Measurements from ENCODE around the gene CCDC9B. TPM values are rescaled to one million over a fixed set of nuclear protein-coding genes. Genes with fewer than 3 reads are reported as not detected.

The CCDC9B gene
- total RNA-seq, 2 donors from 2014 or later: 30.1 to 57.1 TPM

- DNase-seq (ENCODE audit: low spot score) (no peak), ATAC-seq (ENCODE audit: insufficient number of reproducible peaks, low FRiP score, low read depth) (no peak)
- no peak overlapping the region for H3K4me3 ChIP-seq
- no peak for TF ChIP-seq CTCF (IDR thresholded peaks at IDR 0.05)
- no peaks in the 10 kb centered on the region for H3K36me3 ChIP-seq
- H3K27me3 ChIP-seq (replicated peaks; ENCODE audit: insufficient read depth): no peaks in the 10 kb centered on the region
- peaks cover 14 to 23% of the 10 kb centered on the region in 2 donors for H3K4me1 ChIP-seq (ENCODE audit: control insufficient read depth in 1 of 2, low read depth in 2 of 2)
- no peak overlapping the region for H3K27ac ChIP-seq
- no peaks in the 10 kb centered on the region for H3K9me3 ChIP-seq
Observed at GRCh38 chr15:40347559-40348473, 7.1 kb upstream of the CCDC9B start.

GRCh38 chr15:40346579-40347558 is 6.1 kb upstream of the CCDC9B start:
- no peak for TF ChIP-seq CTCF (IDR thresholded peaks at IDR 0.05)
- no peak for DNase-seq (ENCODE audit: low spot score)
- H3K27ac ChIP-seq: no peak overlapping the region
- no peak overlapping the region for H3K4me3 ChIP-seq
- H3K4me1 ChIP-seq (ENCODE audit: control insufficient read depth in 1 of 2, low read depth in 2 of 2): peaks cover 19 to 30% of the 10 kb centered on the region in 2 donors
- H3K36me3 ChIP-seq: no peaks in the 10 kb centered on the region
- no peaks in the 10 kb centered on the region for H3K27me3 ChIP-seq (replicated peaks; ENCODE audit: insufficient read depth)
- H3K9me3 ChIP-seq: no peaks in the 10 kb centered on the region
- no peak for ATAC-seq (ENCODE audit: insufficient number of reproducible peaks, low FRiP score, low read depth)

DNA sequence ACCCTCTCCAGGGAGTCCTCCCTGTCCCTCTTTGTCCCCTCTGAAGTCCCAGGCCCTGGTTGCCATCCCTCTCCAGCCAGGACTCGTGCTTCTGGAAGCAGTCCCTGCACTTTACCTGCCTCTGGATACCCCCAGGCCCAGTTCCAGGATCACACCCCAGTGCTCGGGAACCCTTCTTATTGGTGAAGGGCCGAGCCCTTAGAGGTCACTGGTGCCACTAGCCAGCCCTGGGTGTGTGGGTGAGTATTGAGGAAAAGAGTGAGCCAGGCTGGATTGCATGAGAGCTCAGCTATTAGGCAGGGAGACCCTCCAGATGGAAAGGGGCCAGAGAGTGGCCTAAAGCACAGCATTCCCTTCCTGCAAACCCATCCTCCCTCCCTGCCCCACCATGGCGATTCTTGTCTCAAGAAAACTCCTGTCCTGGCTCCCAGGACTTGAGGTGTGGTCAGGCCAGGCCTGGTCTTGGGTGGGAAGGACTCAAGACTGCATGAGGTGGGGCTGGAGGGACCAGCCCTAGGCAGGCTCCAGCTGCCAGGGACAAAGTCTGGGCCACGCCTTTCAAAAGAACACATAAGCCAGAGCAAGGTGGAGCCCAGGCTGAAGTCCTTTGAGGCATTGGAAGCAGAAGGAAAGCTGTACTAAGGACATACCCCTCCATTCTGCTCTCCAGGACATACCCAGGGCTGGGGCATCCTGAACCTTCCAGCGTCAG is 5.3 kb upstream of the CCDC9B start:
- ATAC-seq (ENCODE audit: insufficient number of reproducible peaks, low FRiP score, low read depth): no peak
- no peaks in the 10 kb centered on the region for H3K27me3 ChIP-seq (replicated peaks; ENCODE audit: insufficient read depth)
- H3K36me3 ChIP-seq: no peaks in the 10 kb centered on the region
- DNase-seq (ENCODE audit: low spot score): no peak
- H3K4me1 ChIP-seq (ENCODE audit: control insufficient read depth in 1 of 2, low read depth in 2 of 2): peaks cover 26 to 39% of the 10 kb centered on the region in 2 donors
- no peak overlapping the region for H3K4me3 ChIP-seq
- no peak for TF ChIP-seq CTCF (IDR thresholded peaks at IDR 0.05)
- no peaks in the 10 kb centered on the region for H3K9me3 ChIP-seq
- no peak overlapping the region for H3K27ac ChIP-seq

DNA sequence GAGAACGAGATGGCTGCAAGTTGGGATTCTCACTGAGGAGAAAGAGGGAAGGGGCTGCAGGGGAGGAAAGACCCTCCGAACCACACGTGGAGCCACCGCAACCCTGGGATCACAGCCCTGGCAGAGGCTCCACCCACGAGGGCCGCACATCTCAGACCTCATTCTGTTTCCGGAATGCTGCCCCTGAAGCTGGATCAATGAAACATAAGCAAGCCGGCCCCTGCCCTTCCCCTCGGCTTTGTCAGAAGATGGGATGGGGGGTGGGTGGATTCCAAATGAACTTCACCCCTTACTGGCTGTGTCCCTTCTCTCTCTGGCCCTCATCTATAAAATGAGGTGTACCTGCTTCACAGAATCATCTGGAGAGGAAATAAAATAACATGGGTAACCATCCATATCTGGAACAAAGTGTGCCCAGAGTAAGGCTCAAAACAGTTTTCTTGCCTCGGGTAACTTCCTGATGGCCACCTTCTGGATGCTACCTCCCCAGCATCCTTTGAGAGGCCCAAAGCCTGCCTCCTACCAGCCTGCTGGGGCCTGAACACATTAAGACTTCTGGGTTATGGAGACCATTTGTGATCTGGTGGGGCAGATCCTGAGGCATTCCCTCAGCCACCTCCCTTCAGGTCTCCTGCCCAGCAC is 4.6 kb upstream of the CCDC9B start:
- H3K9me3 ChIP-seq: no peaks in the 10 kb centered on the region
- no peaks in the 10 kb centered on the region for H3K27me3 ChIP-seq (replicated peaks; ENCODE audit: insufficient read depth)
- TF ChIP-seq CTCF (IDR thresholded peaks at IDR 0.05): no peak
- H3K27ac ChIP-seq: no peak overlapping the region
- no peak overlapping the region for H3K4me3 ChIP-seq
- ATAC-seq (ENCODE audit: insufficient number of reproducible peaks, low FRiP score, low read depth): no peak
- DNase-seq (ENCODE audit: low spot score): no peak
- peaks cover 29 to 46% of the 10 kb centered on the region in 2 donors for H3K4me1 ChIP-seq (ENCODE audit: control insufficient read depth in 1 of 2, low read depth in 2 of 2)
- no peaks in the 10 kb centered on the region for H3K36me3 ChIP-seq

All from thoracic aorta (tissue), 2 donors.